NOMO-1 (cell line): ENCODE results near the gene ABCC8.
"Not testable (repeated sequence)": the region's sequence is repeated elsewhere in the genome, so short reads cannot be mapped to it uniquely, and the experiment has no call there.

ENCODE experiments used
- DNase-seq, 2 experiments: peaks; one replicate each; lab custom pipeline; 2025; ENCODE audit not compliant: unreplicated experiment in 2 of 2; lab: John Stamatoyannopoulos, UW

ABCC8 gene

DNA sequence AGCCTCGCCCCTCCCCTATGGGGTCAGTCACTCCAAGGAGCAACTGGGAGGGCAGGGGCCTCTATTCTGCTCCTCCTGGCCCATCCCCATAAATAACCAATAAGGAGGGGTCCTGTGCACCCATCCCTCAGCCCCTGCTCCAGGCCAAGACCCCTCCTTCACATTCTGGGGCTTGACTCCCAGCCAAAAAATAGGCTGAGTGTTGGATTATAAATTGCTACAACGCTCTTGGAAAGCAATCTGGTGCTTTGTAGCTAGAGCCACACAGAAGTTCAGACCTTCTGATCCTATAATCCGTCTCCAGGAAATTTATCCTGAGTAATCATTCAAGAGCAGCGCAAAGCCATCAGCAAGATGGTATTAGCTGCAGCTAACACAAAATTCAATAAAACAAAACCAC lies 42.5 kb downstream of the ABCC8 start:
- DNase-seq = no peak

DNA sequence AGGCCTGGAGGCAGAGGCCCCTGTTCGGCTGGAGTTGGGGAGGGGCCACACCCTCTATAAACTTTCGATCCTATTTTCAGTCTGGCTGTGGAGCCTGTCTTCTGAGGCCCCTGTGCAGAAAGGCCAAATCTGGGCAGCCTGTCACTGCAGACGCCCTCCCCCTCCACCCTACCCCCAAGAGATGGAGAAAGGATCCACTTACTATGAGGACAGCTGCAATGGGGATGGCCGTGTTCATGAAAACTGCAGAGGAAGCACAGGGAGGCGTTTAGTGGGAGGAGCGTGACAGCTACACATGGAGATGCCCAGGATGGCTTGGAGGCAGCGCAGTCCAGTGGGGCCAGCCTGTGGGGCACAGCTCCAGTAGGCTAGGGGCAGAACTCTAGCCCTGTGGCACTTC lies 44.6 kb downstream of the ABCC8 start:
- DNase-seq = no peak

DNA sequence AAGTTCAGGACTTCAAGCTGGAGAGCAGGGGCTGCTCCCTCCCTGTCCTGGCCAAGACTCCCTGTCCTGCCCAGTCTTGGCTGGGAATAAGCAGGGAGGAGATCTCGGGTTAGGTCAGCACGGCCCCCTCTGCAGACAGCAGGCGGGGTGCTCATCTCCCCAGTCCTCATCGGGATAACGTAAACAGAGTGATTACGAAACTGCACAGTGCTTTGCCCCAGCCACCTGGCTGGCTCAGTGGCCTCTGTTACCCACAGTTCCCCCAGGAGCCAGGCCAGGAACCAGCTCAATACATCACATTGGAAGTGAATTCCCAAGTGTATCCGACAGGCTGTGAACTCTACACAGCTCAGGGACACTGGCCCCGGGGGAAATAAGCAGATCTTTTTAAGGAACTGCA lies 45.5 kb downstream of the ABCC8 start:
- no peak for DNase-seq

DNA sequence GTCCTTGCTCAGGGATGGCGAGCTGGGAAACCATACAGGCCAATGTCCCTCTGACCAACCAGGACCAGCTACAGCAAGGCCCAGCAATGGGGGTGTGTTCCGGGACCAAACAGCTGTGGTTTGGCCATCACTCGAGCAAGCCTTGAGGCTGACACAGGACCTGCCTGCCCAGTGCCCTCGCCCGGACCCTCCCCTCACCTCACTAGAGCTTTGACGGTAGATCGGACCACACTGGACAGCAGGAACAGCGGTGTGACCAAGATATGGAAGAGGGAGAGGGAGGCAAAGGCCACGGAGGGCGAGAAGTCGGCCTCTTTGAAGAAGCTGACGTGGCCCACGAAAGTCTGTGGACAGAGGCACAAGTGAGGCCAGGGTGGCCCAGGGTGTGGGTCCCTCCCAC lies 46.0 kb downstream of the ABCC8 start:
- DNase-seq = no peak

DNA sequence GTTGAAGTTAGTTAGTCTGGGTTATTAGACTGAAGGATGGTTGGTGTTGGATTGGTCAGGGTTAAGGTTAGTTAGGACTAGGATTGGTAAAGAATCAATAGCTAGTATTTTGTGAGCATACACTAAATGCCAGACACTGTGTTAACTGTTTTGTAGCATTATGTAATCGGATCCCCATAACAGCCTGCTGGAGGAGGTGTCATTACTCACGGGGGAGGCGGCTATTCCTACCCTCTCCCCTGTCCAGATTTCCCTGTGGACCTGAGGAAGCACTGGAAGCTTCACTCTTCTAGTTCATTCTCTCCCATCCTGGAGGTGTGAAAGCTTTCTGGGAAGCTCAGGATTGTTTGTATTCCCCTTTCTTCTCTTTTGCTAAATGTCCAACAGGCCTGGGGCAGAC lies 47.7 kb downstream of the ABCC8 start:
- DNase-seq = no peak

DNA sequence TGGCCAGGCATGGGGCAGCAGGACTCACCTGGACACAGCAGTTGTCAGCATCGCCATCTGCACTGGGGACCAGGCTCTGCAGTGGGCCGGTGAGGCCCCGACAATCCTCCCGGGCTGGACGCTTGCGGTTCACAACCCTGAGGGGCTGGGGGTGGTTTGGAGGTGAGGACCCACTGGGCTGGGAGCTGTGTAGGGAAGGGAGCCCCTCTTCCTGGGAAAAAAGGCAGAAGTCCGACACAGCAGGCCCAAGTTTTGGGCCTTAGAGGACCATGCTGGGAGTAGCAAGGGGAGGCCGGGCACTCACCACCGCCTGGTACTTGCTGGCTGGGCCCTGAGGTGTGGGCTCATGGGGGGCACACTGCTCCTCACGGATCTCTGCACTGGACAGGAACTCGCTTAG lies 48.4 kb downstream of the ABCC8 start:
- no peak for DNase-seq

DNA sequence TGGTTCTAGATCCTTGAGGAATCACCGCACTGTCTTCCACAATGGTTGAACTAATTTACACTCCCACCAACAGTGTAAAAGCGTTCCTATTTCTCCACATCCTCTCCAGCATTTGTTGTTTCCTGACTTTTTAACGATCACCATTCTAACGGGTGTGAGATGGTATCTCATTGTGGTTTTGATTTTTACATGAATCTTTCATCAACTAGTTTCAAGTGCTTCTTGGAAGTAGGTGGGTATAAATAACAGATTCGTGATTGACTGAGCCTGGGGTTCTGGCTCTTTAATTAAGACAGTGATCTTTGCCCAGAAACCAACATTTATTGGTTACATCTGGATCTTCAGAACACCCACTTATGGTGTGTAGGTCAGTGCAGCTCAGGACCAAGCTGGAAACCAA lies 50.4 kb downstream of the ABCC8 start:
- DNase-seq = not testable (repeated sequence)

DNA sequence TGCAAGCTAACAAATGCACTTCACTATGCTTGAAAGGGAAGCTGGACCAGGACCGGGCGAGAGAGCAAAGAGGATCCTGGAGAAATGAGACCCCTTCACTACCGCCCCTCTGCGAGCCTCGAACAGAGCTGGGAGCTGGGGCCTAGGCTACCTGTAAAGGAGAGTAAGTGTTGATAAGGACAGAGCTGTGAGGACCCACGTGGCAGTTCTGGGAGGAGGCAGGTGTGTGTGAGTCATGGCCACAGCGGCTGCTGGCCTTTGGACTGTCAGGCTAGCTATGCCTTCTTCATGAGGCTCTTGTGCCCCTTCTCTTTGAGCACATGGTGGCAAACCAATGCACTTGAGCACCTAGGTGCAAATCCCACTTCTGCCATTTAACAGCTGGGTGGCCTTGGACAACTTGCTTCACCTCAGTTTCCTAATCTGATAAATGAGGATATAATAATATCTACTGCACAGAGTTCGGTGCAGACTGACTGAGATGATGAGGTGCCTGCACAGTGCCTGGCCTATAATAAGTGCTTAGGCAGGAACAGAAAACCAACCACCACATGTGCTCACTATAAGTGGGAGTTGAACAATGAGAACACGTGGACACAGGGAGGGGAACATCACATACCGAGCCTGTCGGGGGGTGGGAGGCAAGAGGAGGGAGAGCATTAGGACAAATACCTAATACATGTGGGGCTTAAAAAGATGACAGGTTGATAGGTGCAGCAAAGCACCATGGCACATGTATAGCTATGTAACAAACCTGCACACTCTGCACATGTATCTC lies 52.9 kb downstream of the ABCC8 start:
- no peak for DNase-seq

DNA sequence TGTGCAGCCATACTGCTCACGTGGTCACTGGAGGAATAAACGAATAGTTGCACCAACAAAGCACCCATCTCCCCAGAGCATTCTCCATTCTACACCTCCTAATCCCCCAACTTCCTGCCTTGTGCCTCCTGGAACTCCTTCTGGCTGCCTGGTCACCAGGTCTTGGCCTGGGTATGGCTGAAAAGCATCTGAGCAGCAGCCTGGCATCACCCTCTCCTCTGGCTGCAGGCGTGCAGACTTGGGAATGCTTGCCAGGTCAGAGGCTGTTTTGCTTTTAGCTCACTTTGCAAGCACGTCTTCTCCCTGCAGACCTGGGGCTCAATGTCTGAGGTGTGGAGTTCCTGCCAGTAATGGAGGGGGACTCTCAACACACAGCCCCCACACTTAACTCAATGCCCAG lies 54.9 kb downstream of the ABCC8 start:
- DNase-seq = no peak

DNA sequence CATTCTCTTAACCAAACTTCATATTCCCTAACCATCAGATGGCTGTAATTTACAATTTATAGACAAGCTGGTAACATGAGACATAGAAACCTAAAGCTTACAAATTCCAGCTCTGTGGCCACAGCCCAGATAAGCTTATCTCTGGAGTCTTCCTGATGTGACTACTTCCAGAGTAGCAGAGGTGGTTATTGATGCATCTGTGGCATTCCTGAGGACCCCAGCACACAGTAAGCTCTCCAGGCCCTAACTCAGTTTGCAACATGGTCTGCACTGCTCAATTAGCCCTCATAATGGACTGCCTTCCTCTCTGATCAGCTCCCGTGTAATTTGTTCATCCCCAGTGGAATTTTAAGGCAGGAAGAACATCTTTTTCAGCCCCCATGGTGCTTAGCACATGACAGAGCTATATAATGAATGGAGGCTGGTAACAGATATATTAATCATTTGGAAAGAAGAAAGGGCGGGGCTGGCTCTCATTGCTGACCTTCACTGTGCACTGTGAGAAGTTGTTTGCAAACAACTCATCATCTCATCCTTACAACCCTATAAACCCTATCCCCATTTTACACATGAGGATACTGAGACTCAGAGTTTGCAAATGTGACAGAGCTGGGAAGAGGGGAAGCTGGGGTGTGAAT lies 58.1 kb downstream of the ABCC8 start:
- DNase-seq = no peak

DNA sequence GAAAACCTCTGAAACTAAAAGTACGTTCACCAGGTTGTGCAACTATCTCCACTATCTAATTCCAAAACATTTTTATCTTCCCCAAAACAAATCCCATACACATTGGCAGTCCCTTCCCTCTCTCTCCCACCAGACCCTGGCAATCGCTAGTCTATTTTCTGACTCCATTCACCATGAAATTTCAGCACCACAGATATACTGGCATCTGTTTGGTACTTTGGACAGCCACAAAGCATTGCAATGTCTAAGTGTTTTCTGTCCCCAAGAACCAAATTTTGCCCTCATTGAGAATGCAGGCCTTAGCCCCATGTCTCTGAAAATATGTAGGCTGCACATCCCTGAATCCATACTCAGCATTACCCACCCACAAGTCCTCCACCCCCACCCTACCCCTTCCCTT lies 60.2 kb downstream of the ABCC8 start:
- DNase-seq = no peak

DNA sequence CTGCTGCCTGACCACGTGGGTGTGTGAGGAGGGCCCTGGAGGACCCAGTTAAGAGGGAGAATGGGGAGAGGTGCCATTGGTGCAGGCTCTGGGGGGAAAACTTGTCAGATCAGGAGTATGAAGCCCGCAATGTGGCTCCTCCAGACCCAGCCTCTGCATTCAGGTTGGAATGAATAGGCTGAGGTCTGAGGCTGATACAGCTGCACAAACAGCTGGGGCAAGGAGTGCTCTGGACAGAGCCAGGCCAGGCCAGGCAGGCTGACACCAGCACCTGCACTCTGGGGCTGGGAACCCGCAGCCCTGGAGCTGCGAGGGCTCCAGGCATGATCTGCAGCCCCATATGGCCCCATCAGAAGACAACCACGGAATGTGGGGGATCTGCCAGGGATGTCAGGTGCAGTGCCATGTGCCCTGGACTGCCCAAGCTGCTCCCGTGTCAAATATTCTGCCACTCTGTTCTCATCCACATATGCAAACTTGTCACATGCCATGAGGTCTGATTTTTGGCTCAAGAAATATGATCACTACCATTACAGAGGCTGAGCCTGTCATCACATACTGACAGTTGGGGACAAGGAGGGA lies 61.0 kb downstream of the ABCC8 start:
- no peak for DNase-seq

DNA sequence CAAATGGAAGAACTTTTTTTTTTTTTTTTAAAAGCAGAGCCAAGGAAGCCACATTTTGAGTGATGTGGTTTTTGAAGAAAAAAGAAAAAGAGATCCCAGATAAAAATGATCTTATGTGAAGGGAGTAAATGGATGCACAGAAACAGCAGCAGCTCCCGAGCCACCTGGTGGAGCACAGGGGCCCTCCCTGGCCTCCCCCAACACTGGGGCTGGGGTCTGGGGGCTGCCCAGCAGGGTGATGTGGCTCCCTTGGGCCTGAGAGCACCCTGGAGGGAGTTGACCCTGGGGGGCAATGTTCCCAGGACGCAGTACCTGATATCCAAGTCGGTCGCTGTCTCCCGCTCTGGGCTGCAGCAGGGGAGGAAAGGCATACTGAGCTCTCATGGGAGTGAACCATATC lies 61.7 kb downstream of the ABCC8 start:
- no peak for DNase-seq

DNA sequence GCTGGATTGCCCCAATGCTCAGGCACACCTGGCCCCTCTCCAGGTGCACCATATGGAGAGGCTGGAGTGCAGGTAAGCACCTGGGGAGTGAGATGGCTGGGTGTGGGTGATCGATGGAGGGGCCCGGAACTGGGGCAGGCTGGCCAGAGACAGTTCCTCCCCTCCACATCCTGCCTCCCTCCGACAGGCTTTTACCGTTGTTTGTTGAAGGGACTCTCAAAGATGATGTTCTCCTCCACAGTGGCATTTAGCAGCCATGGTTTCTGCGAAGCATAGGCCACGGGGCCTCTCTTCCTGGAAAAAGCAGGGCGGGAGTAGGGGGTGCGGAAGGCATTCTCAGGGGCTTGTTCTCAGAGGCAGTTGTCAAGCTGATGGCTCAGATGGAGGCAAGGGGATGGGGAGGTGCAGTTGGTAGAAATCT lies 62.3 kb downstream of the ABCC8 start:
- DNase-seq = no peak

DNA sequence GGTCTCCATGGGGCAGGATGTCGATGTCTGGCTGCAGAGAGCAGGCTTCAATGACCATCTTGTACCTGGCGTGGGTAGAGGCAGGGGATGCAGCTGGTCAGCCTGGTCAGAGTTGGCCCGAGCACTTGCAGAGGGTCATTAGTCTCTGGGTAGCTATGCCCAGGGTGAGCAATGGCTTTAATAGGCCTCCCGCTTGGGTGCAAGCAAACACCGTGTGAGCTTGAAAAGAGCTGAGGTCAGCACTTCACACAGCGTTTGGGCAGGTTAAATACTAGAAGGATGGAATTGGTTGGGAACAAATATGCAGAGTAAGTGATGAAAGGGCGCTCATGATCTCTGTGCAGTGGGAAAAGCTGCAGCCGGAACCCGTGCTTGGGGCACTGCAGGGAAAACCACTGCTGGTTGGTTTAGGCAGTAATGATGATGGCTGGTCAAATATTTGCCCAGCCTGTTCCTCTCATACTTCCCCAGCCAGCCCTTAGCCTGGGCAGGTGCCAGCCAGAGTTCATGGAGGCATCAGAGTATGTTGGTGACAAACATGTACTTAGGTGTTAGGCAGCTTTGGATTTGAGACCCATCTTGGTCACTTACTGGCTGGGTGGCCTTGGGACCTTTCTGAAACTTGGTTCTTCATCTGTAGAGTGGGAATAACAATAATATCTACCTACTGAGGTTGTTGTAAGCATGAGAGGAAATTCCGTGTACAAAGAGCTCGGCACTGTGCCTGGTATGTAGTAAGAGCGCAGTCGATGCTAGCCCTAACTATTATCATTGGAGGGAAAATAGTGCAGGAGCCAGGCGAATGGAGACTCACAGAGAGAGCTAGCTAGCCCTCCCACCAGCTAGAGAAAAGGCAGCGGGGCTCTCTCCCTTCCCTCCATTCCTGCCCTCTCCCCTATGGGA lies 63.0 kb downstream of the ABCC8 start:
- no peak for DNase-seq

DNA sequence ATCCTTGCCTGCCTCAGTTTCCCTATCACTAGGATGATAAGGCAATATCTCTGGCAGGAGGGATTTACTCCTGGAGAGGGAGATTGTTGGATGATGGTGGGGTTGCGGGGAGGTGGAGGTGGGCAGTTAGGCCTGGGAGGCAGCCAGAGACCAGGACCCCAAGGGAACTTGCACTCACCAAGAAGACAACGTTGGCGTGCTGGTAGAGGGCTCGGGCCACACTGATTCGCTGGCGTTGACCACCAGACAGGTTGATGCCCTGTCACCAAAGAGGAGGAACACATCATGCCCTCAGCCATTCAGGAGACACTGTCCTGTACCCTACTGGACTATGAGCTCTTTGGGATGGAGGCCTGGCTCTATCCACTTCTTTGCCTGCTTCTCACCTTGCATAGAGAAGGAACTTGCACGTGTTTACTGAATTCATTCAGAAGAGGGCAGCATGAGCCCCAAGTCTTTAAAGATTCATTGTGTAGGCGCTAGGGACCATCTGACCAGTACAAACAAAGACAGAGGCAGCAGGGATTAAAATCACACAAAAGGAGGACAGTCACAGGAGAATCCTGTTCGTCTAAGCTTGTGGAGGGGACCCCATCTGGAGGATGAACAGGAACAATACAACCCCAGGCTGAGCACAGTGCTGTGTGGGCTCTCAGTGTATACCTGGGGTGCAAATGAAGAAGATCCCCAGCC lies 64.0 kb downstream of the ABCC8 start:
- DNase-seq = no peak

DNA sequence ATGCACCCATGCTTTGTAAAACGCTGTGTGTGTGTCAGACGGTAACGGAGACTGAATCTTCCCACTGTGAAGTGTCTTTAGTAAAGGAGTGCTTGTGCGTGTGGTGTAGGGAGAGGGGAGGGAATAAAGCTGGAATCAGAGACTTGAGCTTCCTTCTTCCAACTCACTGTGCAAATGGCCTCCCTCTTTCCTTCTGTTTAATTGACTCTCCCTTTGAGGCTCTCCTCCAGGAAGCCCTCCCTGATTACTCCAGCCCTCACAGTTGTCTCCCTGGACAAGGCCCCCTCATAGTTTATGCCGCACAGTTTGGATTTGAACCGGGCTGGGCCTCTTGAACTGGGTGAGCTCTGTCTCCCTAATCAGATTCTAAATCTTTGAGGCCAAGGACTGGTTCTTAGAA lies 65.2 kb downstream of the ABCC8 start:
- DNase-seq = no peak

DNA sequence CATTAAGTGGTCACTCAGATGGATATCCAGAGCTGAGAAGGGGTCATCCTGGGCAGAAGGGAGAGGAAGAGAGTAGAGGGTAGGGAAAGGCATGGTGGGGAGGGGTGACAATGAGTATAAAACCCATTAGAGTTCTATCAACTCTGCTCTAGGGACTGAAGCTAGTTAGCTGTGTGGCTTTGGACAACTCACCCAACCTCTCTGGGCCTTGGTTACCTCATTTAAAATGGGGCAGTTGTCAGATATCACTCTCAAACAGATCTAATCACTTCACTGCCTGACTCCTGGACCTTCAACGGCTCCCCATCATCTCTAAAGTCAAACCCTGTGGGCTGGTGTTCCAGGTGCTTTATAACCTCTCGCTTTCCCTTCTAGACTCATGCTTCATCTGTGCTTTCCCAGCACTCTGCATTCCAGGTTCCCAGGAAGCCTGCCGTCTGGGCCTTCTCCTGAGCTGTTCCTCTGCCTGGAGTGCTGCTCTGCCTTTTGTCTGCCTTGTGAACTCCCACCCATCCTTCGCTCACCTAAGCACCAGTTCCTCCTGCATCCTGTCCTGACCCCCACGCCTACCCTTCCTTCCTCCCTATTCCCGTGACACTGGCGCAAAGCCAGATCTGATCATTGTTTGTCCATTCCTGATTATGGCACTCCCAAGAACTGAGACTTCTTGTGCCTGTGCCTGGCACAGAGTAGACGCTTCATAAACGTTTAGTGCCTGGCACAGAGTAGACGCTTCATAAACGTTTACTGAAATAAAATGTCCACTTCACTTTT lies 65.9 kb downstream of the ABCC8 start:
- DNase-seq = no peak

DNA sequence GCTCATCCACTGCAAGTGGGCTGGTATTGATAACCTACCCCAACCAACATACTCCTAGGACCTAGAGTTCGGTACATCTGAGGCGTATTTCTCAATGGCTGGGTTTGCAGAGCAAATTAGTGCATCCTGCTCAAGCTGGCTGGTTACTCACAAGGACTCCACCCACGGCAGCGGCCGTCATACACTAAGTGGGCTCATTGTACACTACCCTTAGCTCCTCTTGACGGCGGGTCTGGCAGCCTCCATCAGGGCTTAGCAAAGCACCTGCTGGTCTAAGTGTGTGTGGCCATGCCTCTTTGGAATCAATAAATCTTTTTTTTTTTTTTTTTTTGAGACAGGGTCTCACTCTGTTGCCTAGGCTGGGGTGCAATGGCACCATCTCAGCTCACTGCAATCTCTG lies 68.0 kb downstream of the ABCC8 start:
- DNase-seq = no peak

DNA sequence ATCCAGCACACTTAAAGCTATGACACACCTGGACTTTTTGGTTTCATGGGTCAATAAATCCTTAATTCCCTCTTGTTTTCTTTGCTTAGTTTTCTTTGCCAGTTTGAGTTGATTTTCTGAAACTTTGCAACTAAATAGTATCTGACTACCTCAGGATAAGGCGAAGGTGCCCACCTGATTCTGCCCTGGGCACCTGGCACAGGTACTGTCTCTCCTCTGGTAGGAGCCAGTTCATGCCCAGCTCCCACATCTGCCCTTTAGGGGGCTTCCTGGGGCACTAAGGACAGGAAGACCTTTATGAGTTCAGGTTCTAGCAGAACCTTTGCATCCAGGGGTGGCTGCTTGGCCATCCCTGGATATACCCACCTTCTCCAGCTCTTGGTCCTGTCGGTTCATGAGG lies 68.6 kb downstream of the ABCC8 start:
- DNase-seq = no peak
